ENCODE results near the gene NELFB.

The NELFB gene

GRCh38 chr9:137319011-137319738 is 64.0 kb downstream of the NELFB start (continued):
- TF ChIP-seq POU6F1 (CRISPR knock-in tag; IDR thresholded peaks at IDR 0.05; ENCODE audit: borderline replicate concordance, low read depth) (no peak), ZC3H10 (CRISPR knock-in tag; IDR thresholded peaks at IDR 0.05) (no peak), CREB5 (CRISPR knock-in tag; IDR thresholded peaks at IDR 0.05; ENCODE audit: low read depth) (no peak)

- TF ChIP-seq TSHZ2 (CRISPR knock-in tag; IDR thresholded peaks at IDR 0.05) (no peak), ZFP3 (CRISPR knock-in tag; IDR thresholded peaks at IDR 0.05) (no peak), PATZ1 (CRISPR knock-in tag; IDR thresholded peaks at IDR 0.05; ENCODE audit: borderline replicate concordance) (no peak), ZNF70 (CRISPR knock-in tag; IDR thresholded peaks at IDR 0.05) (no peak), TCF4 (CRISPR knock-in tag; IDR thresholded peaks at IDR 0.05; ENCODE audit: borderline replicate concordance) (no peak), CSRNP3 (CRISPR knock-in tag; IDR thresholded peaks at IDR 0.05) (no peak)
- ATAC-seq = no peak
These were observed 64.8 kb downstream of the NELFB start for GRCh38 chr9:137319739-137320551.

- ATAC-seq = no peak
- no peak for TF ChIP-seq TSHZ2 (CRISPR knock-in tag; IDR thresholded peaks at IDR 0.05)
- TF ChIP-seq ZNF70 (CRISPR knock-in tag; IDR thresholded peaks at IDR 0.05) = no peak
- TF ChIP-seq TOX (CRISPR knock-in tag; IDR thresholded peaks at IDR 0.05; ENCODE audit: borderline replicate concordance) = no peak
- TF ChIP-seq ZFP3 (CRISPR knock-in tag; IDR thresholded peaks at IDR 0.05) = no peak
- TF ChIP-seq ZC3H10 (CRISPR knock-in tag; IDR thresholded peaks at IDR 0.05) = no peak
These were observed 65.6 kb downstream of the NELFB start for GRCh38 chr9:137320555-137321384.
